Pancreas (tissue), 10 donors: Measurements from ENCODE around the gene MNAT1. TPM values are rescaled to one million over a fixed set of nuclear protein-coding genes. Genes with fewer than 3 reads are reported as not detected.
A peak's percentile ranks its signal among the peaks of the same experiment; 100 is the strongest.

Experiments used
- ATAC-seq, 4 donors: fragments of 200-7000 bp; cut with Tn5 transposase; one replicate each; pipeline versions ENCODE4 v1.8.0 to v1.9.1; 2020; ENCODE audit warnings: mild to moderate bottlenecking in 4 of 4, moderate library complexity in 4 of 4
- DNase-seq, 6 donors: peaks; one replicate each; pipeline ENCODE4 v3.0.0-alpha.2; 2020
- FAIRE-seq: peaks from 2 replicates; lab custom pipeline; 2012; peaks lifted over from hg19 to GRCh38; lab: Jason Lieb, UNC
- H3K27ac ChIP-seq, 4 donors: fragments of 200-600 bp; sonication (generic); 1 replicate in 3 of 4; 2 replicates in 1 of 4; pipeline versions ENCODE4 v1.5.0 to v1.8.0; 2020
- H3K27me3 ChIP-seq, 4 donors: fragments of 200-600 bp; one replicate each; pipeline ENCODE4 v1.8.0; 2021
- H3K36me3 ChIP-seq, 3 donors: fragments of 200-600 bp; sonication (generic) in 1 of 3; one replicate each; pipeline versions ENCODE4 v1.5.0 to v1.8.0; 2020 to 2021
- H3K4me1 ChIP-seq, 3 donors: fragments of 200-600 bp; one replicate each; pipeline ENCODE4 v1.8.0; 2021
- H3K4me3 ChIP-seq, 4 donors: fragments of 200-600 bp; sonication (generic) in 2 of 4; one replicate each; pipeline versions ENCODE4 v1.5.0 to v1.8.0; 2020 to 2021
- H3K9me3 ChIP-seq, 4 donors: fragments of 200-600 bp; one replicate each; pipeline ENCODE4 v1.8.0; 2021
- CTCF ChIP-seq, 4 donors: fragments of 200-600 bp; sonication (generic) in 3 of 4; IDR thresholded peaks; one replicate each; pipeline versions ENCODE4 v1.5.0 to v1.8.0; 2021; ENCODE audit warnings: antibody characterized with exemption in 4 of 4
- WGBS, 2 donors: extraction: QIAGEN DNeasy Blood & Tissue Kit; methylation state at CpG; one replicate each; pipeline ENCODE4 v1.1.7; 2013; 5-methylcytosine and 5-hydroxymethylcytosine counted together
- intact Hi-C, 3 donors: fragments of 100-400 bp; cut with DNase I; formaldehyde crosslinking; loops; one replicate each; pipeline versions ENCODE4 v1.11.1 to v1.14.2; 2022
- polyA plus RNA-seq, 2 donors: library from polyadenylated mRNA; stranded (reverse); fragments of 200-250 nt; gene quantifications; one replicate each; pipeline ENCODE4 v1.2.3, GENCODE V29; 2013
- total RNA-seq, 6 donors: library from RNA; stranded (reverse); fragmentation: NEBNext Ultra II Directional in 4 of 6; extraction: Animal tissue kit (Norgen Biotek cat#: 25700) in 4 of 6; gene quantifications; one replicate each; pipeline versions ENCODE4 v1.2.1 to v1.2.4, GENCODE V29; 2021 to 2023
- donor health status: healthy with polysubstance abuse.
- donor health status: DM: no; HTN: no; CAD: no; lungs with moderate emphysema.
- donor health status: DM: no; HTN: no; CAD: no.
- donor health status: control.
- donor health status: control.
- donor health status: Bipolar disorder and iron deficiency.
- donor health status: DM: yes; HTN: yes; CAD: no.
- donor health status: DM: no; HTN: no; CAD: no.
- donor health status: DM: no; HTN: no; CAD: no.
- donor health status: DM: yes; HTN: yes; CAD: no.

MNAT1 gene
- total and polyA plus RNA-seq, 8 donors: 6.9 to 15.6 (median 12.2) TPM

GRCh38 chr14:60753264-60754119, 18.9 kb downstream of the MNAT1 start:
- H3K27ac ChIP-seq: no peak overlapping the region
- no peaks in the 10 kb centered on the region for H3K36me3 ChIP-seq
- peaks cover 0 to 3% (median 0%) of the 10 kb centered on the region in 3 donors for H3K4me1 ChIP-seq
- no peaks in the 10 kb centered on the region for H3K27me3 ChIP-seq
- TF ChIP-seq CTCF (IDR thresholded peaks at IDR 0.05): no peak
- H3K4me3 ChIP-seq: no peak overlapping the region
- no peaks in the 10 kb centered on the region for H3K9me3 ChIP-seq
- FAIRE-seq (no peak), DNase-seq (no peak), ATAC-seq (peak in 2 of 4 donors; percentile 50 to 57)
- intact Hi-C loops: no loop called here
- WGBS, 2 donors: 92 to 93% methylated on average over 7 of the region's 7 CpGs

GRCh38 chr14:60756847-60757246, 22.3 kb downstream of the MNAT1 start:
- 43 to 46% methylated on average over 1 of the region's 1 CpG for WGBS, 2 donors
- DNase-seq: no peak
- no peak overlapping the region for H3K4me3 ChIP-seq
- intact Hi-C loops: no loop called here
- H3K9me3 ChIP-seq: no peaks in the 10 kb centered on the region
- peaks cover 0 to 15% (median 5%) of the 10 kb centered on the region in 3 donors for H3K4me1 ChIP-seq
- no peak overlapping the region for H3K27ac ChIP-seq
- no peak for TF ChIP-seq CTCF (IDR thresholded peaks at IDR 0.05)
- H3K36me3 ChIP-seq: no peaks in the 10 kb centered on the region
- no peak for FAIRE-seq
- ATAC-seq: no peak
- H3K27me3 ChIP-seq: no peaks in the 10 kb centered on the region

GRCh38 chr14:60757567-60758002, 23.0 kb downstream of the MNAT1 start:
- no peaks in the 10 kb centered on the region for H3K27me3 ChIP-seq
- H3K9me3 ChIP-seq: no peaks in the 10 kb centered on the region
- no peaks in the 10 kb centered on the region for H3K36me3 ChIP-seq
- peaks cover 0 to 15% (median 5%) of the 10 kb centered on the region in 3 donors for H3K4me1 ChIP-seq
- FAIRE-seq (no peak), DNase-seq (no peak), ATAC-seq (no peak)
- no peak overlapping the region for H3K4me3 ChIP-seq
- H3K27ac ChIP-seq: no peak overlapping the region
- TF ChIP-seq CTCF (IDR thresholded peaks at IDR 0.05): no peak
- intact Hi-C loops: no loop called here
- 83 to 90% methylated on average over 1 of the region's 1 CpG for WGBS, 2 donors

- DNase-seq (no peak), FAIRE-seq (no peak), ATAC-seq (no peak)
- Histone ChIP-seq H3K27me3 (no peaks in the 10 kb centered on the region), H3K9me3 (no peaks in the 10 kb centered on the region), H3K4me1 (peaks cover 0 to 15% (median 5%) of the 10 kb centered on the region in 3 donors), H3K36me3 (no peaks in the 10 kb centered on the region), H3K4me3 (no peak overlapping the region), H3K27ac (no peak overlapping the region)
- 87 to 89% methylated on average over 2 of the region's 2 CpGs for WGBS, 2 donors
- intact Hi-C loops: no loop called here
- no peak for TF ChIP-seq CTCF (IDR thresholded peaks at IDR 0.05)
Observed at GRCh38 chr14:60758885-60759284, 24.3 kb downstream of the MNAT1 start.

GRCh38 chr14:60760209-60760608, 25.6 kb downstream of the MNAT1 start:
- FAIRE-seq (no peak), DNase-seq (no peak), ATAC-seq (no peak)
- H3K36me3 ChIP-seq: no peaks in the 10 kb centered on the region
- peaks cover 0 to 15% (median 5%) of the 10 kb centered on the region in 3 donors for H3K4me1 ChIP-seq
- H3K27ac ChIP-seq: no peak overlapping the region
- no peaks in the 10 kb centered on the region for H3K9me3 ChIP-seq
- no peak for TF ChIP-seq CTCF (IDR thresholded peaks at IDR 0.05)
- intact Hi-C loops: no loop called here
- 100% methylated on average over 1 of the region's 1 CpG for WGBS, 2 donors
- H3K4me3 ChIP-seq: no peak overlapping the region
- H3K27me3 ChIP-seq: no peaks in the 10 kb centered on the region
